DOHH2 (cell line): ENCODE measurements around the gene CRLF1.
A peak's percentile ranks its signal among the peaks of the same experiment; 100 is the strongest.

Source experiments
- H3F3A ChIP-seq: fragments of 200-600 bp; sonication (generic), shearing (Covaris generic); 2 replicates; pipeline ENCODE4 v1.6.0; 2016; ENCODE audit warnings: antibody characterized with exemption, mild to moderate bottlenecking; ENCODE audit not compliant: control insufficient read depth, insufficient read depth
- H3K27ac ChIP-seq: fragments of 200-600 bp; sonication (generic); 2 replicates; pipeline ENCODE4 v1.5.1; 2014; ENCODE audit warnings: low read depth, mild to moderate bottlenecking, low read length, moderate library complexity
- H3K27me3 ChIP-seq: fragments of 200-600 bp; sonication (generic); 2 replicates; pipeline ENCODE4 v1.6.1; 2014; ENCODE audit warnings: mild to moderate bottlenecking, low read length, mixed read lengths; ENCODE audit not compliant: control insufficient read depth
- H3K36me3 ChIP-seq: fragments of 200-600 bp; sonication (generic); 2 replicates; pipeline ENCODE4 v1.6.1; 2014; ENCODE audit warnings: mild to moderate bottlenecking, low read length, moderate library complexity, mixed read lengths; ENCODE audit not compliant: control insufficient read depth
- H3K4me1 ChIP-seq: fragments of 200-600 bp; sonication (generic); 2 replicates; pipeline ENCODE4 v1.6.1; 2014; ENCODE audit warnings: mild to moderate bottlenecking, low read length, mixed read lengths; ENCODE audit not compliant: control insufficient read depth
- H3K4me2 ChIP-seq: fragments of 200-600 bp; sonication (generic); 2 replicates; pipeline ENCODE4 v1.6.0; 2014; ENCODE audit warnings: mild to moderate bottlenecking, low read length, moderate library complexity
- H3K4me3 ChIP-seq: fragments of 200-600 bp; sonication (generic); 2 replicates; pipeline ENCODE4 v1.5.1; 2014; ENCODE audit warnings: mild to moderate bottlenecking, low read length, mixed read lengths
- H3K79me2 ChIP-seq: fragments of 200-600 bp; sonication (generic); 2 replicates; pipeline ENCODE4 v1.6.1; 2014; ENCODE audit warnings: mild to moderate bottlenecking, low read length, mixed read lengths; ENCODE audit not compliant: control insufficient read depth
- H3K9me2 ChIP-seq: fragments of 200-600 bp; sonication (generic); replicated peaks from 2 replicates; pipeline ENCODE4 v1.6.1; 2014; ENCODE audit warnings: mild to moderate bottlenecking, low read length, mixed read lengths; ENCODE audit not compliant: control insufficient read depth
- H3K9me3 ChIP-seq: fragments of 200-600 bp; sonication (generic); 2 replicates; pipeline ENCODE4 v1.6.1; 2014; ENCODE audit warnings: antibody characterized with exemption, low read length, mixed read lengths; ENCODE audit not compliant: control insufficient read depth, insufficient read depth
- H4K20me1 ChIP-seq: fragments of 200-600 bp; sonication (generic); 2 replicates; pipeline ENCODE4 v1.6.0; 2014; ENCODE audit warnings: low read depth, mild to moderate bottlenecking, antibody characterized with exemption, low read length, moderate library complexity; ENCODE audit not compliant: control insufficient read depth, insufficient read depth
- EZH2phosphoT487 ChIP-seq: fragments of 200-600 bp; sonication (generic); IDR thresholded peaks from 2 replicates; pipeline ENCODE4 v1.6.1; 2017; ENCODE audit warnings: borderline replicate concordance, mild to moderate bottlenecking, antibody characterized with exemption, low read length, moderate library complexity, mixed read lengths
- TF ChIP-seq, protein P1 (sequence below): fragments of 200-600 bp; sonication (generic); IDR thresholded peaks from one replicate; pipeline ENCODE4 v1.5.1; 2014; ENCODE audit warnings: antibody characterized with exemption, mild to moderate bottlenecking, low read depth, low read length; ENCODE audit not compliant: poor library complexity, severe bottlenecking

The CRLF1 gene

DNA sequence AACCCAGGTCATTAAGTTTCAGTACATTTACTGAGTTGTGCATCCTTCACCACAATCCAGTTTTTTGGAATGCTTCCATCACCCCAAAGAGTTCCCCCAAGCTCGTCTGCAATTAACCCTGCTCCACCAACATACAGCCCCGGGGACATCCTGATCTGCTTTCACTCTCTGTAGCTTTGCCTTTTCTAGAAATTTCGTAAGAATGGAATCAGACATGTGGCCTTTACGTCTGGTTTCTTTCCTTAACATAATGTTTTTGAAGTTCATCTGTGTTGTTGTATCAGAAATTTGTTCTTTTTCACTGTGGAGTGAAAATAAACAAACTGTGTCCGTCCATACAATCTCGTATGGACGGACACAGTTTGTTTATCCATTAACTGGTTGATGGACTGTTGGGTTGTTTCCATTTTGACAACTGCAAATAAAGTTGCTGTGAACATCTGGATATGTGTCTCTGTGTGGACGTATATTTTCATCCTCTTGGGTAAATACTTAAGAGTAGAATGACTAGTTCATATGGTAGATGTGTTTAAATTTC lies 33.2 kb upstream of the CRLF1 start:
- Histone ChIP-seq H3K27ac (no peak overlapping the region), H3K27me3 (no peaks in the 10 kb centered on the region), H3K4me1 (peaks cover 26% of the 10 kb centered on the region), H3K9me3 (no peaks in the 10 kb centered on the region), H3K79me2 (peaks cover 55% of the 10 kb centered on the region), H3K4me2 (no peak overlapping the region), H4K20me1 (0 out of 2 replicates have a peak, but pooled peaks cover 2% of the 10 kb centered on the region), H3F3A (no peaks in the 10 kb centered on the region), H3K36me3 (no peaks in the 10 kb centered on the region; the same call in 1 of the 2 replicates), H3K4me3 (no peak overlapping the region), H3K9me2 (no peaks in the 10 kb centered on the region)
- no peak for TF ChIP-seq EZH2phosphoT487
- TF ChIP-seq, protein P1, sequence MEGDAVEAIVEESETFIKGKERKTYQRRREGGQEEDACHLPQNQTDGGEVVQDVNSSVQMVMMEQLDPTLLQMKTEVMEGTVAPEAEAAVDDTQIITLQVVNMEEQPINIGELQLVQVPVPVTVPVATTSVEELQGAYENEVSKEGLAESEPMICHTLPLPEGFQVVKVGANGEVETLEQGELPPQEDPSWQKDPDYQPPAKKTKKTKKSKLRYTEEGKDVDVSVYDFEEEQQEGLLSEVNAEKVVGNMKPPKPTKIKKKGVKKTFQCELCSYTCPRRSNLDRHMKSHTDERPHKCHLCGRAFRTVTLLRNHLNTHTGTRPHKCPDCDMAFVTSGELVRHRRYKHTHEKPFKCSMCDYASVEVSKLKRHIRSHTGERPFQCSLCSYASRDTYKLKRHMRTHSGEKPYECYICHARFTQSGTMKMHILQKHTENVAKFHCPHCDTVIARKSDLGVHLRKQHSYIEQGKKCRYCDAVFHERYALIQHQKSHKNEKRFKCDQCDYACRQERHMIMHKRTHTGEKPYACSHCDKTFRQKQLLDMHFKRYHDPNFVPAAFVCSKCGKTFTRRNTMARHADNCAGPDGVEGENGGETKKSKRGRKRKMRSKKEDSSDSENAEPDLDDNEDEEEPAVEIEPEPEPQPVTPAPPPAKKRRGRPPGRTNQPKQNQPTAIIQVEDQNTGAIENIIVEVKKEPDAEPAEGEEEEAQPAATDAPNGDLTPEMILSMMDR = no peak

DNA sequence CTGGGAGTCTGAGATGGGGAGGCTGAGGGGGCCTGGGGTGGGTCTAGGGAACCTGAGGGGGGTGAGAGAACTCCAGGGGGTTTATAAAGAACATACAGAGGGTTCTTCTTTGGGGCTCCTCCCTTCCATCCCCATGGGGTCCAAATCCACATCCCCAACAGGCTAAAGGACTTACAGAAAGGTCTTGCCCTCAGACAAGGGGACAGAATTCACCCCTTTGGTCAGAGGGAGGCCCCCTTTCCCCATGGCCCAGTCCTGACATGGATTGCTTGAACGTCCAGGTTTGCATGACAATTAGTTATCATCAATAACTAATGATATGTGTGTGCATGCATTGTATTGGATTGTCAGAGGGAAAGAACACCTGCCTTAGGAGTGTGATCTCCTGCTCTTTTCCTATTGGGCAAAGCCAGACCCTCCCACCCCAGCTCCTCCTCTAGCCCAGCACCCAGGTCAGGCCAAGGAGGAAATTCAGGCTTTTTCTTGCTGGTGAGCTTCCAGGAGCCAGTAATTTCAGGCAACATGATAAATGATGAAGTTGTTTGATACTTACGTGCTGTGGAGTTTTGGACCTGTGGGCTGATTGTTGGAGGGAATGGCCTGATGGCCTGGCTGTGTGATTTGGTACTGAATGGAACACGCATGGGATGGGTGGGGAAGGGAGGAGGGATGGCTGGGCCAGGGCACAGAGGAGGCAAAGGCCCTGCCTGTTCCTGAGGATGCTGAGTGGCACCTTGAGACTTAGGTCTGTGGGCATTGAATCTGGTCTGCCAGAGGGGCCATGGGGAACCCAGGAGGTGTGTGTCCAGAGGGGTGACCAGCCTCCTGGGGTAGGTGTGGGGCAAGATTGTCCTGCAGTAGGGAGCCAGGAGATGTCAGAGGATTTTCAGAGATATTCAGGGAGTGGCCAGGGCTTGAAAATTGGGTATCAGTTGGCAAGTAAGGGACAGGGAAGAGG lies 31.4 kb upstream of the CRLF1 start:
- H4K20me1 ChIP-seq = no peaks in the 10 kb centered on the region
- H3K27me3 ChIP-seq = no peaks in the 10 kb centered on the region
- TF ChIP-seq, protein P1 = no peak
- no peak for TF ChIP-seq EZH2phosphoT487
- peak overlapping the region; percentile 89 for H3K4me2 ChIP-seq
- no peaks in the 10 kb centered on the region for H3K9me2 ChIP-seq
- no peaks in the 10 kb centered on the region for H3K9me3 ChIP-seq
- H3K79me2 ChIP-seq = peaks cover 41% of the 10 kb centered on the region
- no peak overlapping the region for H3K27ac ChIP-seq
- peak overlapping the region; percentile 90 for H3K4me3 ChIP-seq
- H3F3A ChIP-seq = no peaks in the 10 kb centered on the region
- H3K36me3 ChIP-seq = no peaks in the 10 kb centered on the region; the same call in 1 of the 2 replicates
- H3K4me1 ChIP-seq = peaks cover 20% of the 10 kb centered on the region

DNA sequence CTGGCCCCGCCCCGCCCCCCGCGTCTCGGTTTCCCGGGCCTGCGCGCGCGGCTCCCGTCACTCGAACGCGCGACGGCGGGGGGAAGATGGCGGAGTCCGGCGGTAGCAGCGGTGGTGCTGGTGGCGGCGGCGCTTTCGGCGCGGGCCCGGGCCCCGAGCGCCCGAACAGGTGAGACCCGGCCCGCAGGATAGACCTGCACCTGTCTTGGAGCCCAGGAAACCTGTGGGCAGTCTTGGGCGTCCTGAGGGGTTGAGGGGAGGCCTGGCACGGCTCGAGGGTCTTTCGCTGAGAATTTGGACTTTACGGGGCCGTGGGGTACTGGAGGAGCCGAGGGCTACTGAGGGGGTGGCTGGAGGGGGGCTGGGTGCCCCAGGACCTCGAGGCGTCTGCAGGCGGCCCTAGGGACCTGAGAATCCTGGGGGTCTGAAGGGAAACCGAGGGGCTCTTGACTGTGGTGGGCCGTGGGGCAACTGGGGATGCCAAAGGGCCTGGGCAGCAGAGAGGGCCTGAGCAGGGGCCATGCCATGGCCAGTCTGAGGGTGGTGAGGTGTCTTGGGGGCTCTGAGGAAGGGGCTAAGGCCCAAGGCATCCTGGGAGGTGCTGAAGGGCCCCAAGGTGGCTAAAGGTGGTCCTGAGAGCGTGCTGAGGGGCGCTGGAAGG lies 30.5 kb upstream of the CRLF1 start, which contains the start of gene KLHL26:
Gene KLHL26, plus strand, starts transcription at position 60 of the 661 bp plus-strand sequence. Its CDS starts 27 bp downstream, at position 87.
- no peaks in the 10 kb centered on the region for H3K9me3 ChIP-seq
- H4K20me1 ChIP-seq = no peaks in the 10 kb centered on the region
- peak within 1 kb of the TSS; percentile 89 for H3K4me2 ChIP-seq
- H3K4me3 ChIP-seq = peak within 1 kb of the TSS; percentile 90
- H3K27me3 ChIP-seq = no peaks in the 10 kb centered on the region
- H3K4me1 ChIP-seq = peaks cover 20% of the 10 kb centered on the region
- H3F3A ChIP-seq = no peaks in the 10 kb centered on the region
- TF ChIP-seq, protein P1 = no peak
- no peak for TF ChIP-seq EZH2phosphoT487
- H3K9me2 ChIP-seq = no peaks in the 10 kb centered on the region
- H3K36me3 ChIP-seq = no peaks in the 10 kb centered on the region; the same call in 1 of the 2 replicates
- peaks cover 37% of the 10 kb centered on the region for H3K79me2 ChIP-seq
- H3K27ac ChIP-seq = peak within 1 kb of the TSS; percentile 67
